Thyroid gland (tissue), 4 donors: ENCODE results near the gene MRPL18. TPM values are rescaled to one million over a fixed set of nuclear protein-coding genes. Genes with fewer than 3 reads are reported as not detected.
A peak's percentile ranks its signal among the peaks of the same experiment; 100 is the strongest.

Experiments used
- DNase-seq, 2 donors: peaks; one replicate each; pipeline ENCODE4 v3.0.0-alpha.2; 2019
- H3K27ac ChIP-seq, 3 donors: fragments of 200-600 bp; sonication (generic); 1 replicate in 2 of 3; 2 replicates in 1 of 3; pipeline ENCODE4 v1.5.1; 2016 to 2019; ENCODE audit warnings: mild to moderate bottlenecking in 1 of 3, moderate library complexity in 1 of 3
- H3K27me3 ChIP-seq: fragments of 200-600 bp; sonication (generic); one replicate; pipeline ENCODE4 v1.5.1; 2019
- H3K36me3 ChIP-seq, 2 donors: fragments of 200-600 bp; sonication (generic); one replicate each; pipeline ENCODE4 v1.5.1; 2016 to 2019
- H3K4me1 ChIP-seq, 2 donors: fragments of 200-600 bp; sonication (generic); one replicate each; pipeline ENCODE4 v1.5.1; 2017 to 2019
- H3K4me3 ChIP-seq, 3 donors: fragments of 200-600 bp; sonication (generic); replicated peaks in 1 of 3; 1 replicate in 2 of 3; 2 replicates in 1 of 3; pipeline ENCODE4 v1.5.1; 2016; ENCODE audit warnings: mild to moderate bottlenecking in 1 of 3
- H3K9me3 ChIP-seq: fragments of 200-600 bp; sonication (generic); one replicate; pipeline ENCODE4 v1.5.1; 2017
- CTCF ChIP-seq, 6 experiments: fragments of 200-600 bp in 3 of 6; fragments of 450-650 bp in 3 of 6; sonication (generic) in 3 of 6; IDR thresholded peaks; one replicate each; pipeline ENCODE4 v1.5.1; 2016 to 2019; ENCODE audit warnings: antibody characterized with exemption in 6 of 6, mild to moderate bottlenecking in 2 of 6, inconsistent platforms in 1 of 6, moderate library complexity in 1 of 6
- POLR2A ChIP-seq, 2 donors: fragments of 450-650 bp; IDR thresholded peaks; one replicate each; pipeline ENCODE4 v1.6.1; 2017; ENCODE audit warnings: antibody characterized with exemption in 2 of 2, mild to moderate bottlenecking in 2 of 2, moderate library complexity in 1 of 2
- WGBS, 2 donors: methylation state at CpG; one replicate each; pipeline ENCODE4 v1.1.5; 2017; 5-methylcytosine and 5-hydroxymethylcytosine counted together
- intact Hi-C: fragments of 100-400 bp; cut with DNase I; formaldehyde crosslinking; loops from one replicate; pipeline ENCODE4 v1.15.1; 2023
- total RNA-seq, 4 donors: library from RNA; depleted of rRNA; stranded (reverse); fragments of >200 nt; gene quantifications; one replicate each; pipeline ENCODE4 v1.2.3, GENCODE V29; 2016

Gene MRPL18
- total RNA-seq, 4 donors from 2014 or later: 48.3 to 85.7 (median 54.2) TPM

GRCh38 chr6:159833997-159834603, 43.8 kb downstream of the MRPL18 start:
- no peaks in the 10 kb centered on the region for H3K4me1 ChIP-seq
- TF ChIP-seq POLR2A (IDR thresholded peaks at IDR 0.05): no peak
- no peak for TF ChIP-seq CTCF (IDR thresholded peaks at IDR 0.05)
- no peak overlapping the region for H3K4me3 ChIP-seq
- 88 to 92% methylated on average over 4 to 5 of the region's 5 CpGs for WGBS, 2 donors
- H3K27me3 ChIP-seq: no peaks in the 10 kb centered on the region
- intact Hi-C loops: no loop called here
- no peak overlapping the region for H3K27ac ChIP-seq
- H3K9me3 ChIP-seq: no peaks in the 10 kb centered on the region
- no peak for DNase-seq
- no peaks in the 10 kb centered on the region for H3K36me3 ChIP-seq

GRCh38 chr6:159836718-159837490, 46.6 kb downstream of the MRPL18 start:
- intact Hi-C loops: no loop called here
- 74 to 86% methylated on average over 27 to 29 of the region's 29 CpGs for WGBS, 2 donors
- H3K4me1 ChIP-seq: no peaks in the 10 kb centered on the region
- peak overlapping the region in 2 of 3 donors; percentile 26 to 36 for H3K27ac ChIP-seq
- H3K36me3 ChIP-seq: no peaks in the 10 kb centered on the region
- H3K4me3 ChIP-seq: no peak overlapping the region
- no peak for DNase-seq
- no peaks in the 10 kb centered on the region for H3K27me3 ChIP-seq
- no peaks in the 10 kb centered on the region for H3K9me3 ChIP-seq
- TF ChIP-seq POLR2A (IDR thresholded peaks at IDR 0.05) (no peak), CTCF (IDR thresholded peaks at IDR 0.05) (no peak)

- DNase-seq: no peak
- Histone ChIP-seq H3K27ac (no peak overlapping the region), H3K36me3 (no peaks in the 10 kb centered on the region), H3K4me3 (no peak overlapping the region), H3K9me3 (no peaks in the 10 kb centered on the region), H3K27me3 (no peaks in the 10 kb centered on the region), H3K4me1 (no peaks in the 10 kb centered on the region)
- intact Hi-C loops: no loop called here
- WGBS, 2 donors: 83 to 93% methylated on average over 8 of the region's 8 CpGs
- TF ChIP-seq CTCF (IDR thresholded peaks at IDR 0.05) (no peak), POLR2A (IDR thresholded peaks at IDR 0.05) (no peak)
Observed at GRCh38 chr6:159837511-159837910, 47.2 kb downstream of the MRPL18 start.

- H3K36me3 ChIP-seq: no peaks in the 10 kb centered on the region
- no peaks in the 10 kb centered on the region for H3K4me1 ChIP-seq
- intact Hi-C loops: no loop called here
- H3K4me3 ChIP-seq: no peak overlapping the region
- 70 to 76% methylated on average over 7 of the region's 7 CpGs for WGBS, 2 donors
- no peak for DNase-seq
- TF ChIP-seq POLR2A (IDR thresholded peaks at IDR 0.05) (no peak), CTCF (IDR thresholded peaks at IDR 0.05) (no peak)
- H3K27ac ChIP-seq: no peak overlapping the region
- H3K9me3 ChIP-seq: no peaks in the 10 kb centered on the region
- no peaks in the 10 kb centered on the region for H3K27me3 ChIP-seq
Observed at GRCh38 chr6:159838020-159838744, 47.9 kb downstream of the MRPL18 start.

GRCh38 chr6:159842035-159842434, 51.8 kb downstream of the MRPL18 start:
- H3K4me3 ChIP-seq: no peak overlapping the region
- intact Hi-C loops: no loop called here
- DNase-seq: no peak
- no peaks in the 10 kb centered on the region for H3K36me3 ChIP-seq
- TF ChIP-seq POLR2A (IDR thresholded peaks at IDR 0.05) (no peak), CTCF (IDR thresholded peaks at IDR 0.05) (no peak)
- no peaks in the 10 kb centered on the region for H3K27me3 ChIP-seq
- H3K9me3 ChIP-seq: no peaks in the 10 kb centered on the region
- 70 to 73% methylated on average over 4 of the region's 4 CpGs for WGBS, 2 donors
- no peaks in the 10 kb centered on the region for H3K4me1 ChIP-seq
- H3K27ac ChIP-seq: no peak overlapping the region
